GM18517 (cell line): ENCODE results near the gene CDH23.

Experiments
- ATAC-seq: cut with Tn5 transposase; IDR thresholded peaks from one replicate; pipeline ENCODE4 v1.9.1; 2021; ENCODE audit warnings: mild to moderate bottlenecking, moderate library complexity; ENCODE audit not compliant: unreplicated experiment

The CDH23 gene

DNA sequence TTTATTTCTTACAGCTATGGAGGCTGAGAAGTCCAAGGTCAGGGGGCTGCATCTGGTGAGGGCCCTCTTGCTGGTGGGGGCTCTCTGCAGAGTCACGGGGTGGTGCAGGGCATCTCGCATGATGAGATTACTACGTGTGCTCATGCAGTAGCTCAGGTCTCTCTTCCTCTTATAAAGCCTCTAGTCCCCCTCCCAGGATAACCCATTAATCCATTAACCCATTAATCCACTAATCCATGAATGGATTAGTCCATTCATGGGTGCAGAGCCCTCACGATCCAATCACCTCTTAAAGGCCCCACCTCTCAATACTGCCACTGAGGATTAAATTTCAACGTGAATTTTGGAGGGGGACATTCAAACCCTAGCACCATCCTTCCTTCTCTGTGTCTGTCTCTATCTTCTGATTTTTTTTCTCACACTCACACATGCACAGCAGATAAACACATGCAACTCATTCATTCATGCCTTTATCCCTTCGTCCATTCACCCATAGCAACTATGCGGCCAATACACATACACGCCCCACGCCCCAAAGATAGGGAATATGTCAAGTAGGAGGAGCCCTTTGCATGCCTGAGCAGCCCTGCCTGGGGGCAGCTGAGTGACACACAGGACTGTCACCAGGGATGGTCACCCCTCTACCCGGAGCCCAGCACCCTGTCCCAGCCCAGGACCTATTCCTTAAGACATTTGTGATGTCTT is 236.3 kb downstream of the CDH23 start:
- ATAC-seq, result no peak

DNA sequence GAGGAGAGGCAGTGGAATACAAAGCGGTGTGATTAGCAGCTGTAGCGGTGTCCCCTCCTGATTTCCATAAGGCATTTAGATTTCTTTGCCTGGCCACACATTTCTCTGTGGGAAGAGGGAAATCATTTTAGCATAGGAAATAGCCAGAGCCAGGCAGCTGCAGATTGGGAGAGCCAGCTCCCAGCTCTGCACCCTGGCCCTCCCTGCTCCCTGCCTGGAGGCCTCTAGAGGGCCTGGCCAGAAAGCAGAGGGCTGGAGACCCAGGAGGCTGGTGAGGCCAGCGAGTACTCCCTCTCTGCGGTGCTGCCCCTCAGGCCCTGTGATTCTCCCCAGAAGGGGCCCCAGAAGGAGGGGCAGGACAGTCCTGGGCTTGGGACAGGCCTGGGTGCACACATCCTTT is 237.2 kb downstream of the CDH23 start:
- no peak for ATAC-seq

DNA sequence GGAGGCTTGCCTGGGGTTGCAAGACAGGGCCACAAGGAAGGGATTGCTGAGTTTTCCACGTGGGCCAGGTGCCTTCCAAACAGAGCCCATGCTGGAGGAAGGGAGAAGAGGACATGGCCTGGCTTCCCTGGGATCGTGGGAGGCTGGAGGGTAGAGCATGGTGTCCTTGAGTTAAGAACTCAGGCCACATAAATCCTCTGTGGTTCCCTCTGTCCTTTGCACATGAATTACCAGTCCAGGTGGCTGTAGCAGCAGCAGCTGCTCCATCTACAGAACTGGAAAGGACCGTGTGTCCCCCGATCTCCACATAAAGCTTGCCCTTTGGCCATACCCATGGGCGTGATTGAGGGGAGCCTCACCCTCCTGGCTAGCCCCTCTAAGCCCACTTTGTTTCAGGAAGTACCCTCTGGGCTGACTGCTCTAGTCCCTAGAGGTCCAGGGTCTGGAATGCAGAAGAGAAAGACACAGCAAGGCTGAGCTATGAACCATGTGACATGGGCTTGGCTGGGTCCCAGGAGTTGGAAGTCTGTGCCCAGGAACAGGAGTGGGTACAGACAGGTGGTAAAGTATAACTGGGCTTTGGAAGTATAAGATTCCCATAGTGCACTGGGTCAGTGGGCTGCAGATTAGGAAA is 237.9 kb downstream of the CDH23 start:
- ATAC-seq, result no peak

DNA sequence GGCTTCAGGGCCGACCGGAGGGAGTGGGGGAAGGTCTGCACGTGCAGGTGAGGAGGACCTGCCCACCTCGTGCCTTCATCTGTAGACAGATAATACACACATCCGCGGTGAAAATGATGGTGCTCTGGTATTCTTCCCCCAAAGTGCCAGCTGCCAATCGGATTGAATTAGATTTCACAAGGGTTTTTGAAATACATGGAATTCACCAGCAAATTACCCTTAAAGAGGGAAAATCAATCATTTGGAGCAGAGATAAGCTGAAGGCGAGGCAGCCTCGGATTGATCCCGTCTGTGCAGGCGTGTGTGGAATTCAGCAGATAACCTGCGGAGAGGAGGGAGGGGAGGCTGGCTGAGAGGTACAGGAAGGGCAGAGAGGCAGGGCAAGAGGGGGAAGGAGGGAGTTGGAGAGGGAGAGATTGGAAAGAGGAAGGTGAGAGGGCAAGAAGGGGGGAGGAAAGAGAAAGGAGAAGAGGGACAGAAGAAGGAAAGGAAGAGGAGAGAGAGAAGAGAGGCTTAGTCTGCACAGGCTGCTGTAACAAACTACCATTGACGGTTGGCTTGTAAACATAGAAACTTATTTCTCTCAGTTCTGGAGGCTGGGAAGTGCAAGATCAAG is 238.6 kb downstream of the CDH23 start:
- ATAC-seq, result no peak

DNA sequence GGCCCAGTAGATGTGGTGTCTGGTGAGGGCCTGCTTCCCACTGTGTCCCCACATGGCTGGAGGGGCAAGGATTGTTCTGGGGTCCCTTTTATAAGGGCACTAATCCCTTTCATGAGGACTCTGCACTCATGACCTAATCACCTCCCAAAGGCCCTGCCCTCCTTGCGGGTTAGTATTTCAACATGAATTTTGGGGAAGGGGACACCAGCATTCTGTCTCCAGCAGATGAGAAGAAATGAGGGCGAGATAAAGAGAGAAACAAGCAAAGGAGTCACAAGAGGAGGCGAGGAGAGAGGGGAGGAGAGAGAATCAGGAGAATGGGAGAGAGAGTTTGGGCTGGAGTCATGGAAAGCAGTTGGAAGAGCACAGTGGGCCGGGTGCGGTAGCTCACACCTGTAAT is 239.1 kb downstream of the CDH23 start:
- ATAC-seq, result no peak

DNA sequence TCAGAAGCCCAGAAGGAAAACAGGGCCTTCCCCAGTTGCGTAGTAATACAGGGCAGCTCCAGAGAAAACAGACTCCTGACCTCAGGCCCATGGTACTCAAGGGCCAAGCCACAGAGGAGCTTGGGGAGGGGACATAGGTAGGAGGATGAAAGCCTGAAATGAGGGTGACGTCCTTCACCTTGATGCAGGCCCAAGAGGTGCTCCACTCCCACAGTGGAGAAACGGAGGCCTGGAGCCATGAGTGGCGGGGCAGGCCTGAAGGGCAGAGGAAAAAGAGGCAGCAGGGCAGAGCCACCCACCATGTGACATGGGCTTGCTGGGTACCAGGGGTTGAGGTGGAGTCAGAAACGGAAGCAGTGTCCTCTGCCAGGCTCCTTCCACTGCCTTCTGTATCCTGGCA is 239.9 kb downstream of the CDH23 start:
- ATAC-seq, result no peak

DNA sequence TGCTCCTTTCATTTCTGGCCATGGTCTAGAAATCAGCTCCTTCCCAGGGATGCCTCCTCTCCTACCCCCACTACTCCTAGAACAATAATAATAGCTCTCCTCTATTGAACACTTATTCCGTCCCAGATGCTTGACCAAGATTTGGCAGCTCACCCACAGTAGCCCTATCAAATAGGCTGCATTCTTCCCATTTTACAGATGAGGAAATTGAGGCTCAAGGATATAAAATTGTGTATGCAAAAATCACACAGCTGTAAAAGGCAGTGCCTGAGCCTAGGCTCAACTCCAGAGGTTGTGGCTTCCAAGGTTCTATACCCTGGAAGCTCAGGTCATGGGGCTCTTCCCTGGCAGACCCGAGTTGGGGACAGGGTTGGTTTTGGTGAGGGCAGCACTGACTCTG is 240.6 kb downstream of the CDH23 start:
- no peak for ATAC-seq

DNA sequence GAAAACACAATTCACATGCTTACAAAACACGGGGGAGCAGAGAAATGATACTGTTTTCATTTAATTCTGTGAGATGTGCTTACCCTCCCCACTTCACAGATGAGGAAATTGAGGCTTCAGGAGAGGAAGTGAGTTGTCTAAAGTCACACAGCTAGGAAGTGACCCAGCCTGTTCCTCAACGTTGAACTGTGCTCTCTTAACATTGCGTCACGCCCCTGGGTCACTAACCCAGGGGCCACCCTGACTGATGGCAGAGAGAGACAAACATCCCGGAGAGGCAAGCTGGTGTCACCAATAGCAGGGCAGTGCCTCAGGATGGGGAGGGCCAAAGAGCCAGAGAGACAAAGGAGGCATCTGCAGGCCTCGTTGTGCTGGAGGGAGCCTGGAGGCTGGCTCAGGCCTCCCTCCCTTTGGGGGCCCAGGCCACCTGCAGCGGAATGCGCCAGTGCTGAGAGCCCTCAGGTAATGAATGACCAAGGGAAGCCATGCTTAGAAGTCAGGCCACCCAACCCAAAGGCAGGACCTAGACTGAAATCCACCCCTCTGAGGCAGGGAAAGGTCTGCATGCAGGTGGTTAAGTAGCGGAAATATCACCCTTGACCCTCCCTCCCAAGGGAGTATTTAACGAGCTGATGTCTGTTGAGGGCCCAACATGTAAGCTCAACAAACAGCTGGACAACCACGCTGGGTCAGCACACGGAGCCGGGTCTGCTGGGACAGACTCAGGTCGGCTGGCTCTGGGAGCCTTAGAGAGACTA is 241.5 kb downstream of the CDH23 start:
- ATAC-seq, result no peak

DNA sequence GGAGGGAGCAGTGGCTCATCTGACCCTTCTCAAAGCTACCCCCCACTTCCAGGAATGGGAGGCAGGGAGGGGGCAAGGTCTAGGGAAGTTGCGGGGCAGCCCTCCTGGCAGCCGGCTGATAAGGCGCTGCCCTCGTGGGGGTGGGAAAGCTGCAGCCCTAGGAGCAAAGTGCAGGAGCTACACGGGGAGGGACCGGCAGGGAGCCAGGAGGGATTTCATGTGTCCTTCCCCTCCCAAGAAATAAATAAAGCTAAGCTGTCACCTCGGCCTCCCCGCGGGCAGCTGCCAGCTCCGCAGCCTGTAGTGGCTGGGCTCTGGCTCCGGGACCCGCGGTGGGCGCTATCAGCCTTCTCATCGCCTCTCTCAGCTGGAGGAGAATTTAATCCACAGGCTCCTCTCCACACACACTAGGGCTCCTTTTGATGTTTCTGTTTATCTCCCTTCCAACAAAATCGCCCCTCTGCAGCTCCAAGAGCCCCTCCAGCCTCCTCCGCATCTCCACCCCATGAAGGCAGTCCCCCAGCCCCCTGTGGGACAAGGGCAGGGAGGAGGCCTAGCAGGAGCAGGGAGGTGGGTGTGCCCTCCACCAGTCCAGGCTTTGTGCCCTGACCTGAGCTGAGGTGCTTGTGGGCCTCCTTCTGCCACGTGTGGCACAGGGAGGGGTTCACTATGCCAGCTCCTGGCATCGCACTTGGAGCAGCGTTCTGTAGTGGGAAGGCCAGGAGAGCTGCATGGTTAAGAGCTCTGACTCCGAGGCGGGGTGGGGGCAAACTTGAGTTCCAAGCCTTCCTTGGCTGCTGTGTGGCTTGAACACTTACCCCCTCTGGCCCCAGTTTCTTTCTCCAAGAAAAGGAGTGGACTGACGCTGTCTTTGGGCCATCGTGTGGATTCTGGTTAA is 242.4 kb downstream of the CDH23 start:
- ATAC-seq, result no peak

DNA sequence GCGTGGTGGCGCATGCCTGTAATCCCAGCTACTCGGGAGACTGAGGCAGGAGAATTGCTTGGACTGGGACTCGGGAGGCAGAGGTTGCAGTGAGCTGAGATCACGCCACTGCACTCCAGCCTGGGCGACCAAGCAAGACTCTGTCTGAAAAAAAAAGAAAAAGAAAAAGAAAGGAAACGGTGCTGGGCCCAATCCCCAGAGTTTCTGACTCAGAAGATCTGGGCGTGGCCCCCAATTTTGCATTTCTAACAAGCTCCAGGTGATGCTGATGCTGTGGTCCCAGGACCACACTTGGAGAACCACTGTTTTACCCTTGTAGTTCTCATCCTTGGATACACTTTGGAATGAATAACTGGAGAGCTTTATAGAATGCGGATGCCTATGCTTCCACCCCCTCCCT is 243.9 kb downstream of the CDH23 start:
- no peak for ATAC-seq

DNA sequence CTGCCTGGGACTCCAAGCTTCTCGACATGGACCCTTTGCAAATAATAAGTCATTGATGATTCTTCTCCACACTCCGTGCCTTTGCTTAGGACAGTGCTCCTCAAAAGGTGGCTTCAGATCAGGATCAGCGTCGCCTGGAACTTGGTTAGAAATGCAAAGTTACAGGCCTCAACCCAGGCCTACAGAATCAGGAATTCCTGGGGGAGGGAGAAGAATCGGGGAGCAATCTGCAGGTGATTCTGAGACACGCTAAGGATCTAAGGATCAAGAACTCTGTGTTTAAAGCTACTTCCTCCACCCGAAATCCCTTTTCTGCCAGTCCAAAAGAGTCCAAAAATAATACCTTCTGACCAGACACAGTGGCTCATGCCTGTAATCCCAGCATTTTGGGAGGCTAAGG is 244.7 kb downstream of the CDH23 start:
- no peak for ATAC-seq

DNA sequence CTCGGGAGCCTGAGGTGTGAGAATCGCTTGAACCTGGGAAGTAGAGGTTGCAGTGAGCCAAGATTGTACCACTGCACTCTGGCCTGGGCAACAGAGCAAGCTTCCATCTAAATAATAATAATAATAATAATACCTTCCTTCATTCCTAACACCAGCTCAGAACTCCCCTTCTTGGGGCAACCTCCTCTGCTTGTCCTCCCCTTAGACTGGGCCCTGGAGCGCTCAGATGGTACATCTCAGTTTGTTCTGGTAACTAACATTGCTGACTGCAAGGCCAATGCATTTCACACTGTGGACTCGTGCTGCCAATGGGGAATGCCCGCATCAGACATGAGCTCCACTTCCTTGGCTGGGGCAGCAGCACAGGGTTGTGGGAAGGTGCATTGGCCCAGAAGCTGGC is 245.3 kb downstream of the CDH23 start:
- no peak for ATAC-seq

DNA sequence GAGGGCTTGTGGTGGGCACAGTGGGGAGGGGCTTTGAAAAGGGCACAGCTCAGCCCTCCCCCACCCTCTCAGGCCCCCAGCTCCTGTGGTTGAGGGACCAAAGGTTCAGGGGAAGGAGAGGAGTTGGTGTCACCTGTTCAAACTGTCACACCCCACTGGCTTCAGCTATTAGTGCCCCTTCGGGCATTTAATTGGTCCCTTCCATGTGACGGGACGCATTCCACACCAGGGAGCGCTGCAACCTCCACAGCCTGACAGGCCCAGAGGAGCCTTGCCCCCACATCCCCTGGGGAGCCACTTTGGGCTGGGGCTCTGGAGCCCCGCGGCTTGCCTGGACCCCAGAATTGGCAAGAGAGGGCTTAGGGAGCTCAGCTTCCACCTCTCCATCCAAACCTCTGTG is 247.2 kb downstream of the CDH23 start:
- ATAC-seq, result no peak

DNA sequence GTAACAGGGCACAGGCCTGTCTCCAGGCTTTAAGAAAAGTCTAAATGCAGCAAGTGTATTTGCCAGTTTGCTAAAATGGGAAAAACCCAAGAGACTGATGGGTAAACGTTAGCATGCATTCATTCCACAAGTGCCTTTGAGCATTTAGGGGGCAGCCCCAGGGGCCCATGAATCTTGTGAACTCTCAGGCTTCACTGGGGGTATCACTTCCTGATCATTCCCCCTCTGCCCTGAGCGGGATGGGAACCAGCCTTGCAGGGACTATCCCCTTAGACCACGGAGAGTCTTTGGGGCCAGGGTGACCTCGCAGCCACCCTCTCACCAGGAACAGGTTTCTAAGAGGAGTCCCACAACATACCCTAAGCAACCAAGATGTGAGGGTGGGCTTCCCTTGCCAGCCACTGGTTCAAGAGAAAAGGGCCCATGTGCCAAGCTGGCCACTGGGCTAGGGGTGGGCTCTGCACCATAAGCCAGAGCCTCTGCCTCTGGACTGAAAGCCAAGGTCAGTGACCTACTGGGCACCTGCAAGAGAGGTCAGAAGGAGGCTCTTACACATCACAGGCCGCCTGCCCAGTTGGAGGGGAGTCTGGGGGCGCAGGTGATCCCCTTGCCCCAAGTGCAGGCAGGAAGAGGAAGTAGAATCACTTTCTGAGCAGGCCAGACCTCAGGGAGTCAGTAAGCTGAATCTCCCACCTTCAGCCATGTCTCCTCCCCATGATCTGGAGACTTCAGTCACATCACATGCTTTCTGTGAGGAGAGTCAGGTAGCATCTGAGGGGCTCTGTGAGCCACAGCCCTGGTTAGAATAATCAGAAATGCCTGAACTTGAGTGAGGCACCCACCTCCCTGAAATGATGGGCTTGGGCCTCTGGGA is 247.8 kb downstream of the CDH23 start:
- no peak for ATAC-seq

DNA sequence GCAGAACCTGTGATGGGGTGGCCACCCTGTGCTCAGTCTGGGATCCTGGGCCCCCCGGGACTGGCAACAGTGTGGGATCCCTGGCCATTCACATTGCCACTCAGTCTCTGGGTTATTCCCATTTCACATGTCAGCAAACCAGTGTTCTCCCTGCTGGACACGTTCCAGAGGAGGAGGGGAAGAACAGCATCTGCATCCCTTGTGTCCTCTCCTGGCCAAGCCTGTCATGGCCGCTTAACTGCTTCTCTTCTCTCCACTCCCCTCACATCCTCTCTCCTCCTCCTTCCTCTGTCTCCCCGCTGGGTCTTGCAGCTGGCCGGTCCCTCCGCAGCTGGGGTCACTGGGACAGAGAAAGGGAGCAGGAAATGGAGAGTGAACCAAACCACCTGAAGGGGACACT is 248.5 kb downstream of the CDH23 start:
- no peak for ATAC-seq

DNA sequence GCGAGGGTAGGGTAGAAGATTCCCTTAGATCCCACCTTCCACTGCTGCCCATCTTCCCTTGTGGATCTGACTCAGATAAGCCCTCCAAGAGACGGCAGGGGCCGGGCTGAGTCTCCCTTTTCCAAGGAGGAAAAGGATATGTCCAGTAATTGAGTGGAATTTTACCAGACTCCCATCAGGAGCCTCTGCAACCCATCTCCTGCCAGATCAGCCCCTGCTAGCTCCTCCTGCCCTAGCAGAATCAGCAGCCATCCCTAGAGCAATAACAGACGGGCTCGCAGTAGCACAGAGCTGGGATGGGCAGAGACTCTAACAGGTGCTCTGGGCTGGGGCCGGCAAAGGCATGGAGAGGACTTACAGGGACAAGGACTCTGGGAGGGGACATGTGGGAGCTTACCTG is 249.3 kb downstream of the CDH23 start:
- ATAC-seq, result no peak

DNA sequence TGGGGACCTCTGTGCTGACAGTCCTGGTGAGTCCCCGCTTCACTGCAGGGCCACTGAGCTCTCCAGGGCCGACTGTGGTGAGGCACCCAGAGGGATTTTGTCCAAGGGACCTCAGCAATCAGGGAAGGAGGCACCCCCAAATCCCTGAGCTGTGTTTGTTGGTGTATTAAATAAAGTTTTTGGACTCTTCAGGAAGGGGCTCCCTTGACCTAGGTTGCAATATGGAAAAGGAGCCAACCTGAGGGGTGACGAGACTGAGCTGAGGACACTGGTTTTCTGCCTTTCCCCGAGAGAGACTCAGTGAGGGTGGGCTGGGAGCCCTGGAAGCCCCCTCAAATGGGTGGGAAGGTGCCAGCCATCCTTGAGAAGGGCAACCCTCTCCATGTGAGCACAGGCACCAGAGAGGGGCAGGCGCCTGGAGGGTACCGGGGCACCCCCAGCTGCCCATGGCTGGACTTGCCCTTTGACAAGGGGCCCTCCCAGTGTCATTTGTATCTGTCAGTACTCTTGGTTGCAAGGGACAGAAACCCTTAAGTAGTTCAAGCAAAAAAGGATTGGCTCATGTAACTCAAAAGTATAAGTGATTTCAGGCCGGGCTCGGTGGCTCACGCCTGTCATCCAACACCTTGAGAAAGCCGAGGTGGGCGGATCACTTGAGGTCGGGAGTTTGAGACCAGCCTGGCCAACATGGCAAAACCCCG is 250.0 kb downstream of the CDH23 start:
- ATAC-seq, result no peak

DNA sequence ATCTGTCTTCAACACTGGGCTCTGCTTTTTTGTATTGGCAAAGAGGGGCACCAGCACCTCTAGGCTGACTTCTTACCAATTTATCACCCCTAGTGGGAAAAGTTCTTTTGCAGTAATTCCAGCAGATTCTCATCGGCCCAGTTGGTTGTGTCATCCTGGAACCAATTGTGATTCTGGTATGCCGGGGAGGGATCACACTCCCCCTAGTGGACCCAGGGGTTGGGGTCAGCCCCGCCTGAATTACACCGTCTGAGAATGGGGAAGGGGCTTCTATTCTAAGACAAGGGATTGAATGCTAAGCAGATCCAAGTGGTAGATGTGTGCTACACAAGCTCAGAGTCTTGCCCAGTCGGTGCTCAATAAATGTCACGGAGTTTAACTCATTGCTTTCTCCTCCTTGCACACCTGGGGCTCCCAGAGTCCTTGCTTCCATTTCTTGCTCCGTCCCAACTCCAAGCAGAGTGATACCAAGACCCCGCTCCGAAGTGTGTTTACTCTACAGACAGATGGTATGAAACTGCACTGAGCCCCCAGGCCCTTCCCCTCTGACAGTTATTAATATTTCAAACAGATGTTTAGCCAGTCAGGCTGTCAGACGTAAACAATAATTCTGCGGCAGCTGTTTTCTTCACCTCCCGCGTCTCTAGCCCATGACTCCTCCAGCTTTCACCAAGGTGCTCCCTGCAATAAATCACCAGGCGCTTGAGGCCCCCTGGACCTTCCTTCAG is 251.0 kb downstream of the CDH23 start:
- ATAC-seq, result no peak
